K562 (cell line): ENCODE results near the gene MFAP3L.

Experiments
- CTCF ChIP-seq, 3 experiments: IDR thresholded peaks in 2 of 3; conservative IDR thresholded peaks in 1 of 3; 2 replicates each; pipeline ENCODE4 v1.5.1; 2011 to 2012; ENCODE audit warnings: low read length in 3 of 3, mild to moderate bottlenecking in 3 of 3, control low read depth in 2 of 3, improper control_type of control experiment in 1 of 3, inconsistent platforms in 1 of 3, low read depth in 1 of 3, mixed read lengths in 1 of 3, moderate library complexity in 1 of 3; ENCODE audit not compliant: insufficient read depth in 2 of 3
- PATZ1 ChIP-seq: fragments of 250-450 bp; sonication (Bioruptor Pico); IDR thresholded peaks from 2 replicates; pipeline ENCODE4 v1.5.0; 2020; ENCODE audit warnings: mild to moderate bottlenecking, borderline replicate concordance
- SETDB1 ChIP-seq: IDR thresholded peaks from one replicate; pipeline ENCODE4 v1.6.1; 2012; ENCODE audit warnings: low read length, control low read depth, inconsistent platforms
- TBL1XR1 ChIP-seq, 2 experiments: IDR thresholded peaks; 2 replicates each; pipeline ENCODE4 v1.6.1; 2012; ENCODE audit warnings: improper control_type of control experiment in 2 of 2, low read length in 2 of 2, mild to moderate bottlenecking in 1 of 2
- USF2 ChIP-seq: sonication (generic); formaldehyde crosslinking; IDR thresholded peaks from 2 replicates; pipeline ENCODE4 v1.5.0; 2020; ENCODE audit warnings: missing genetic modification reagents
- ZNF436 ChIP-seq: fragments of 250-450, 450-650 bp; sonication (Bioruptor Pico); formaldehyde crosslinking; IDR thresholded peaks from 2 replicates; pipeline ENCODE4 v1.7.0; 2020; ENCODE audit warnings: mild to moderate bottlenecking

- TF ChIP-seq PATZ1 = no peak
- no peak for TF ChIP-seq CTCF (IDR thresholded peaks at IDR 0.05 in 2 of 3, conservative IDR thresholded peaks at IDR 0.05 in 1 of 3; ENCODE audit: insufficient read depth in 2 of 3, low read depth in 1 of 3, low read length in 3 of 3)
- TF ChIP-seq TBL1XR1 (IDR thresholded peaks at IDR 0.05; ENCODE audit: low read length in 2 of 2) = no peak
- TF ChIP-seq USF2 (CRISPR knock-in tag) = no peak
- no peak for TF ChIP-seq ZNF436 (CRISPR knock-in tag)
- no peak for TF ChIP-seq SETDB1
These were observed 14.0 kb upstream of the MFAP3L start for GRCh38 chr4:170040031-170040680.
